NCI-H2196 (cell line): ENCODE measurements around the gene DCTN3.

ENCODE experiments used
- DNase-seq: peaks from one replicate; lab custom pipeline; 2025; ENCODE audit not compliant: unreplicated experiment; lab: John Stamatoyannopoulos, UW

Gene DCTN3

GRCh38 chr9:34575241-34575640 lies 45.1 kb downstream of the DCTN3 start:
- no peak for DNase-seq

GRCh38 chr9:34574571-34574970 lies 45.7 kb downstream of the DCTN3 start:
- DNase-seq, result no peak

- no peak for DNase-seq
These were observed 46.5 kb downstream of the DCTN3 start for GRCh38 chr9:34573599-34574325.

- no peak for DNase-seq
These were observed 47.7 kb downstream of the DCTN3 start for GRCh38 chr9:34572628-34573027.

- DNase-seq, result no peak
These were observed 48.2 kb downstream of the DCTN3 start for GRCh38 chr9:34572092-34572491.

GRCh38 chr9:34571481-34571810 lies 48.8 kb downstream of the DCTN3 start:
- no peak for DNase-seq

- DNase-seq, result peak; percentile 37
These were observed 49.4 kb downstream of the DCTN3 start for GRCh38 chr9:34570809-34571480.

GRCh38 chr9:34570376-34570775 lies 49.9 kb downstream of the DCTN3 start:
- DNase-seq, result no peak

GRCh38 chr9:34568774-34569173 lies 51.5 kb downstream of the DCTN3 start:
- DNase-seq, result no peak

GRCh38 chr9:34568133-34568532 lies 52.2 kb downstream of the DCTN3 start:
- DNase-seq, result no peak

GRCh38 chr9:34566972-34567371 lies 53.3 kb downstream of the DCTN3 start:
- DNase-seq, result no peak

GRCh38 chr9:34566322-34566721 lies 54.0 kb downstream of the DCTN3 start:
- no peak for DNase-seq

GRCh38 chr9:34565856-34566255 lies 54.4 kb downstream of the DCTN3 start:
- no peak for DNase-seq

- no peak for DNase-seq
These were observed 55.7 kb downstream of the DCTN3 start for GRCh38 chr9:34564617-34565016.
